WTC11 (cell line): ENCODE data around the gene IFITM10. TPM values are rescaled to one million over a fixed set of nuclear protein-coding genes. Genes with fewer than 3 reads are reported as not detected.

Source experiments
- ATAC-seq: fragments of 200-7000 bp; cut with Tn5 transposase; 2 replicates; pipeline ENCODE4 v1.10.0; 2021; ENCODE audit warnings: mild to moderate bottlenecking, moderate library complexity
- CTCF ChIA-PET: fragments of 300-600 bp; sonication (Branson Sonifier 250); formaldehyde crosslinking; loops from one replicate; lab custom pipeline; 2021; ENCODE audit warnings: antibody characterized with exemption; lab: Charles Lee
- POLR2A ChIA-PET: fragments of 350-600 bp; sonication (Branson Sonifier 250); formaldehyde crosslinking; loops from one replicate; lab custom pipeline; 2021; ENCODE audit warnings: antibody characterized with exemption; lab: Charles Lee
- DNase-seq: peaks from one replicate; pipeline ENCODE4 v3.0.0; 2021; ENCODE audit warnings: low spot score
- H3K27ac Mint-ChIP-seq: 2 replicates; pipeline ENCODE4 v1.8.0; 2021; ENCODE audit warnings: mixed read lengths
- H3K27me3 Mint-ChIP-seq: 2 replicates; pipeline ENCODE4 v1.8.0; 2021; ENCODE audit warnings: low read depth, mild to moderate bottlenecking, moderate library complexity, mixed read lengths
- H3K36me3 Mint-ChIP-seq: 2 replicates; pipeline ENCODE4 v1.8.0; 2021; ENCODE audit warnings: mixed read lengths
- H3K4me1 Mint-ChIP-seq: 2 replicates; pipeline ENCODE4 v1.8.0; 2022; ENCODE audit warnings: mixed read lengths
- H3K4me3 Mint-ChIP-seq: 2 replicates; pipeline ENCODE4 v1.8.0; 2021; ENCODE audit warnings: mild to moderate bottlenecking, moderate library complexity, mixed read lengths
- H3K9me3 Mint-ChIP-seq: 2 replicates; pipeline ENCODE4 v1.8.0; 2021; ENCODE audit warnings: mixed read lengths
- ATF2 ChIP-seq: sonication (generic); formaldehyde crosslinking; IDR thresholded peaks from 2 replicates; pipeline ENCODE4 v1.8.1; 2022; ENCODE audit warnings: low read depth, missing genetic modification reagents, borderline replicate concordance
- ATF3 ChIP-seq: sonication (generic); formaldehyde crosslinking; conservative IDR thresholded peaks from 2 replicates; pipeline ENCODE4 v1.8.1; 2022; ENCODE audit warnings: mild to moderate bottlenecking, missing genetic modification reagents
- ETV6 ChIP-seq: sonication (generic); formaldehyde crosslinking; IDR thresholded peaks from 2 replicates; pipeline ENCODE4 v1.8.1; 2022; ENCODE audit warnings: mild to moderate bottlenecking, missing genetic modification reagents
- GABPB1 ChIP-seq: sonication (generic); formaldehyde crosslinking; IDR thresholded peaks from 2 replicates; pipeline ENCODE4 v1.8.1; 2023; ENCODE audit warnings: mild to moderate bottlenecking, missing genetic modification reagents
- HMGA2 ChIP-seq: fragments of 250-450 bp; sonication (Bioruptor Pico); IDR thresholded peaks from 2 replicates; pipeline ENCODE4 v1.4.0; 2021; ENCODE audit warnings: mild to moderate bottlenecking, moderate library complexity
- NFYB ChIP-seq: sonication (generic); formaldehyde crosslinking; conservative IDR thresholded peaks from 2 replicates; pipeline ENCODE4 v1.8.0; 2022; ENCODE audit warnings: low read depth, missing genetic modification reagents
- ZNF416 ChIP-seq: fragments of 250-450 bp; sonication (Bioruptor Pico); IDR thresholded peaks from 2 replicates; pipeline ENCODE4 v1.9.0; 2021; ENCODE audit warnings: mild to moderate bottlenecking, inconsistent platforms
- ZNF423 ChIP-seq: fragments of 250-450 bp; sonication (Bioruptor Pico); IDR thresholded peaks from 2 replicates; pipeline ENCODE4 v2.1.2; 2022; ENCODE audit warnings: mild to moderate bottlenecking, moderate library complexity
- total RNA-seq: library from RNA; stranded (reverse); gene quantifications from 3 replicates; pipeline ENCODE4 v1.2.3, GENCODE V29; 2021
- TF ChIP-seq, protein P1 (sequence below): fragments of 250-450 bp; sonication (Bioruptor Pico); IDR thresholded peaks from 2 replicates; pipeline ENCODE4 v2.1.2; 2022; ENCODE audit warnings: mild to moderate bottlenecking, moderate library complexity
- TF ChIP-seq, protein P2 (sequence below): sonication (generic); formaldehyde crosslinking; IDR thresholded peaks from 2 replicates; pipeline ENCODE4 v1.8.0; 2022; ENCODE audit warnings: missing genetic modification reagents
- TF ChIP-seq, protein P3 (sequence below): sonication (generic); formaldehyde crosslinking; IDR thresholded peaks from 2 replicates; pipeline ENCODE4 v1.8.0; 2023; ENCODE audit warnings: missing genetic modification reagents, mild to moderate bottlenecking, borderline replicate concordance

The IFITM10 gene
- total RNA-seq, 1 experiment from 2014 or later: 1.7 TPM

GRCh38 chr11:1791912-1792311, 41.5 kb upstream of the IFITM10 start:
- CTCF ChIA-PET: interaction anchor here (1.1 kb wide), 1 partner anchor 41 kb away, joined by 3 read pairs; no protein-coding TSS in a partner anchor

More at GRCh38 chr11:1791912-1792311, 41.5 kb upstream of the IFITM10 start:
- no peak for DNase-seq
- ATAC-seq: no peak
- Mint-ChIP-seq H3K27me3 (peaks cover 48% of the 10 kb centered on the region), H3K9me3 (no peaks in the 10 kb centered on the region), H3K4me3 (no peak overlapping the region), H3K36me3 (no peaks in the 10 kb centered on the region), H3K4me1 (no peaks in the 10 kb centered on the region), H3K27ac (no peak overlapping the region)
- no peak for TF ChIP-seq ATF3 (CRISPR knock-in tag)
- no peak for TF ChIP-seq ZNF416 (CRISPR knock-in tag)
- TF ChIP-seq, protein P1, sequence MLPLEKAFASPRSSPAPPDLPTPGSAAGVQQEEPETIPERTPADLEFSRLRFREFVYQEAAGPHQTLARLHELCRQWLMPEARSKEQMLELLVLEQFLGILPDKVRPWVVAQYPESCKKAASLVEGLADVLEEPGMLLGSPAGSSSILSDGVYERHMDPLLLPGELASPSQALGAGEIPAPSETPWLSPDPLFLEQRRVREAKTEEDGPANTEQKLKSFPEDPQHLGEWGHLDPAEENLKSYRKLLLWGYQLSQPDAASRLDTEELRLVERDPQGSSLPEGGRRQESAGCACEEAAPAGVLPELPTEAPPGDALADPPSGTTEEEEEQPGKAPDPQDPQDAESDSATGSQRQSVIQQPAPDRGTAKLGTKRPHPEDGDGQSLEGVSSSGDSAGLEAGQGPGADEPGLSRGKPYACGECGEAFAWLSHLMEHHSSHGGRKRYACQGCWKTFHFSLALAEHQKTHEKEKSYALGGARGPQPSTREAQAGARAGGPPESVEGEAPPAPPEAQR (CRISPR knock-in tag): no peak
- TF ChIP-seq HMGA2 (CRISPR knock-in tag): no peak
- TF ChIP-seq GABPB1 (CRISPR knock-in tag): no peak
- TF ChIP-seq ZNF423 (CRISPR knock-in tag): no peak
- TF ChIP-seq ATF2 (CRISPR knock-in tag): no peak
- TF ChIP-seq, protein P2, sequence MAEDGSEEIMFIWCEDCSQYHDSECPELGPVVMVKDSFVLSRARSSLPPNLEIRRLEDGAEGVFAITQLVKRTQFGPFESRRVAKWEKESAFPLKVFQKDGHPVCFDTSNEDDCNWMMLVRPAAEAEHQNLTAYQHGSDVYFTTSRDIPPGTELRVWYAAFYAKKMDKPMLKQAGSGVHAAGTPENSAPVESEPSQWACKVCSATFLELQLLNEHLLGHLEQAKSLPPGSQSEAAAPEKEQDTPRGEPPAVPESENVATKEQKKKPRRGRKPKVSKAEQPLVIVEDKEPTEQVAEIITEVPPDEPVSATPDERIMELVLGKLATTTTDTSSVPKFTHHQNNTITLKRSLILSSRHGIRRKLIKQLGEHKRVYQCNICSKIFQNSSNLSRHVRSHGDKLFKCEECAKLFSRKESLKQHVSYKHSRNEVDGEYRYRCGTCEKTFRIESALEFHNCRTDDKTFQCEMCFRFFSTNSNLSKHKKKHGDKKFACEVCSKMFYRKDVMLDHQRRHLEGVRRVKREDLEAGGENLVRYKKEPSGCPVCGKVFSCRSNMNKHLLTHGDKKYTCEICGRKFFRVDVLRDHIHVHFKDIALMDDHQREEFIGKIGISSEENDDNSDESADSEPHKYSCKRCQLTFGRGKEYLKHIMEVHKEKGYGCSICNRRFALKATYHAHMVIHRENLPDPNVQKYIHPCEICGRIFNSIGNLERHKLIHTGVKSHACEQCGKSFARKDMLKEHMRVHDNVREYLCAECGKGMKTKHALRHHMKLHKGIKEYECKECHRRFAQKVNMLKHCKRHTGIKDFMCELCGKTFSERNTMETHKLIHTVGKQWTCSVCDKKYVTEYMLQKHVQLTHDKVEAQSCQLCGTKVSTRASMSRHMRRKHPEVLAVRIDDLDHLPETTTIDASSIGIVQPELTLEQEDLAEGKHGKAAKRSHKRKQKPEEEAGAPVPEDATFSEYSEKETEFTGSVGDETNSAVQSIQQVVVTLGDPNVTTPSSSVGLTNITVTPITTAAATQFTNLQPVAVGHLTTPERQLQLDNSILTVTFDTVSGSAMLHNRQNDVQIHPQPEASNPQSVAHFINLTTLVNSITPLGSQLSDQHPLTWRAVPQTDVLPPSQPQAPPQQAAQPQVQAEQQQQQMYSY (CRISPR knock-in tag): no peak
- no peak for TF ChIP-seq NFYB
- TF ChIP-seq, protein P3, sequence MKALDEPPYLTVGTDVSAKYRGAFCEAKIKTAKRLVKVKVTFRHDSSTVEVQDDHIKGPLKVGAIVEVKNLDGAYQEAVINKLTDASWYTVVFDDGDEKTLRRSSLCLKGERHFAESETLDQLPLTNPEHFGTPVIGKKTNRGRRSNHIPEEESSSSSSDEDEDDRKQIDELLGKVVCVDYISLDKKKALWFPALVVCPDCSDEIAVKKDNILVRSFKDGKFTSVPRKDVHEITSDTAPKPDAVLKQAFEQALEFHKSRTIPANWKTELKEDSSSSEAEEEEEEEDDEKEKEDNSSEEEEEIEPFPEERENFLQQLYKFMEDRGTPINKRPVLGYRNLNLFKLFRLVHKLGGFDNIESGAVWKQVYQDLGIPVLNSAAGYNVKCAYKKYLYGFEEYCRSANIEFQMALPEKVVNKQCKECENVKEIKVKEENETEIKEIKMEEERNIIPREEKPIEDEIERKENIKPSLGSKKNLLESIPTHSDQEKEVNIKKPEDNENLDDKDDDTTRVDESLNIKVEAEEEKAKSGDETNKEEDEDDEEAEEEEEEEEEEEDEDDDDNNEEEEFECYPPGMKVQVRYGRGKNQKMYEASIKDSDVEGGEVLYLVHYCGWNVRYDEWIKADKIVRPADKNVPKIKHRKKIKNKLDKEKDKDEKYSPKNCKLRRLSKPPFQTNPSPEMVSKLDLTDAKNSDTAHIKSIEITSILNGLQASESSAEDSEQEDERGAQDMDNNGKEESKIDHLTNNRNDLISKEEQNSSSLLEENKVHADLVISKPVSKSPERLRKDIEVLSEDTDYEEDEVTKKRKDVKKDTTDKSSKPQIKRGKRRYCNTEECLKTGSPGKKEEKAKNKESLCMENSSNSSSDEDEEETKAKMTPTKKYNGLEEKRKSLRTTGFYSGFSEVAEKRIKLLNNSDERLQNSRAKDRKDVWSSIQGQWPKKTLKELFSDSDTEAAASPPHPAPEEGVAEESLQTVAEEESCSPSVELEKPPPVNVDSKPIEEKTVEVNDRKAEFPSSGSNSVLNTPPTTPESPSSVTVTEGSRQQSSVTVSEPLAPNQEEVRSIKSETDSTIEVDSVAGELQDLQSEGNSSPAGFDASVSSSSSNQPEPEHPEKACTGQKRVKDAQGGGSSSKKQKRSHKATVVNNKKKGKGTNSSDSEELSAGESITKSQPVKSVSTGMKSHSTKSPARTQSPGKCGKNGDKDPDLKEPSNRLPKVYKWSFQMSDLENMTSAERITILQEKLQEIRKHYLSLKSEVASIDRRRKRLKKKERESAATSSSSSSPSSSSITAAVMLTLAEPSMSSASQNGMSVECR (CRISPR knock-in tag): no peak
- no peak for TF ChIP-seq ETV6 (CRISPR knock-in tag)
- POLR2A ChIA-PET: no interaction called here
